Lung (tissue), 12 donors: ENCODE measurements around the gene NACAD. TPM values are rescaled to one million over a fixed set of nuclear protein-coding genes. Genes with fewer than 3 reads are reported as not detected.
A peak's percentile ranks its signal among the peaks of the same experiment; 100 is the strongest.

Experiments used
- ATAC-seq: fragments of 200-7000 bp; cut with Tn5 transposase; one replicate; pipeline ENCODE4 v1.9.1; 2020; ENCODE audit warnings: moderate number of reproducible peaks; ENCODE audit not compliant: insufficient read depth, low FRiP score
- DNase-seq, 3 donors: peaks; one replicate each; pipeline ENCODE4 v3.0.0-alpha.2; 2013 to 2017
- H3K27ac ChIP-seq, 2 donors: one replicate each; pipeline ENCODE4 v1.5.1; 2013; ENCODE audit warnings: mild to moderate bottlenecking in 2 of 2, moderate library complexity in 2 of 2, control low read depth in 1 of 2, inconsistent platforms in 1 of 2, low read depth in 1 of 2, low read length in 1 of 2
- H3K27me3 ChIP-seq, 3 donors: one replicate each; pipeline ENCODE4 v1.5.1; 2013; ENCODE audit warnings: low read length in 2 of 3; ENCODE audit not compliant: control insufficient read depth in 3 of 3, insufficient read depth in 3 of 3
- H3K36me3 ChIP-seq, 4 donors: one replicate each; pipeline ENCODE4 v1.5.1; 2013; ENCODE audit warnings: low read length in 4 of 4, mild to moderate bottlenecking in 1 of 4, moderate library complexity in 1 of 4; ENCODE audit not compliant: control insufficient read depth in 4 of 4, insufficient read depth in 4 of 4
- H3K4me1 ChIP-seq, 5 donors: one replicate each; pipeline ENCODE4 v1.5.1; 2013; ENCODE audit warnings: low read length in 5 of 5, mild to moderate bottlenecking in 2 of 5, moderate library complexity in 1 of 5; ENCODE audit not compliant: control insufficient read depth in 5 of 5, insufficient read depth in 5 of 5
- H3K4me3 ChIP-seq: one replicate; pipeline ENCODE4 v1.5.1; 2013; ENCODE audit warnings: mild to moderate bottlenecking, control low read depth, moderate library complexity
- H3K9ac ChIP-seq, 2 donors: one replicate each; pipeline ENCODE4 v1.5.1; 2013; ENCODE audit warnings: low read length in 2 of 2, control low read depth in 1 of 2; ENCODE audit not compliant: insufficient read depth in 1 of 2
- H3K9me3 ChIP-seq, 4 donors: one replicate each; pipeline ENCODE4 v1.5.1; 2013; ENCODE audit warnings: low read length in 3 of 4, mild to moderate bottlenecking in 1 of 4, moderate library complexity in 1 of 4; ENCODE audit not compliant: control insufficient read depth in 4 of 4, insufficient read depth in 3 of 4
- CTCF ChIP-seq: IDR thresholded peaks from 2 replicates; pipeline ENCODE4 v1.5.1; 2012; ENCODE audit warnings: mild to moderate bottlenecking; ENCODE audit errors: control extremely low read depth, extremely low read depth
- WGBS, 2 donors: extraction: QIAGEN DNeasy Blood & Tissue Kit; methylation state at CpG; one replicate each; pipeline ENCODE4 v1.1.7; 2013; 5-methylcytosine and 5-hydroxymethylcytosine counted together
- polyA plus RNA-seq, 2 donors: library from polyadenylated mRNA; stranded (reverse); fragments of 200-250 nt; gene quantifications; one replicate each; pipeline ENCODE4 v1.2.1, GENCODE V29; 2013
- total RNA-seq, 2 donors: library from RNA; depleted of rRNA in 1 of 2; stranded (reverse); fragments of >200 nt in 1 of 2; gene quantifications; one replicate each; pipeline ENCODE4 v1.2.1, GENCODE V29; 2014 to 2021
- donor health status: control.
- donor health status: control.
- donor health status: Bipolar disorder and iron deficiency.
- donor health status: healthy.
- donor health status: DM: yes; HTN: yes; CAD: no.

Gene NACAD
- total and polyA plus RNA-seq, 4 donors: 0.85 to 3.7 (median 1.7) TPM

- DNase-seq: no peak
Measured at GRCh38 chr7:45054442-45054841, 34.3 kb downstream of the NACAD start.

GRCh38 chr7:45053941-45054340 lies 34.8 kb downstream of the NACAD start:
- H3K36me3 ChIP-seq: peaks cover 0 to 3% (median 1%) of the 10 kb centered on the region in 4 donors
- peaks cover 0 to 2% (median 0%) of the 10 kb centered on the region in 4 donors for H3K9me3 ChIP-seq
- DNase-seq (no peak), ATAC-seq (no peak)
- H3K27ac ChIP-seq: no peak overlapping the region
- H3K27me3 ChIP-seq: no peaks in the 10 kb centered on the region
- no peak overlapping the region for H3K9ac ChIP-seq
- WGBS, 2 donors: 97 to 99% methylated on average over 5 of the region's 5 CpGs
- H3K4me1 ChIP-seq: no peaks in the 10 kb centered on the region
- TF ChIP-seq CTCF: no peak
- no peak overlapping the region for H3K4me3 ChIP-seq

More at GRCh38 chr7:45054442-45054841, 34.3 kb downstream of the NACAD start:
- H3K36me3 ChIP-seq: peaks cover 0 to 2% (median 0%) of the 10 kb centered on the region in 4 donors
- no peaks in the 10 kb centered on the region for H3K4me1 ChIP-seq
- TF ChIP-seq CTCF: no peak
- no peak overlapping the region for H3K27ac ChIP-seq
- peaks cover 0 to 2% (median 0%) of the 10 kb centered on the region in 4 donors for H3K9me3 ChIP-seq
- no peaks in the 10 kb centered on the region for H3K27me3 ChIP-seq
- no peak overlapping the region for H3K9ac ChIP-seq
- ATAC-seq: no peak
- H3K4me3 ChIP-seq: no peak overlapping the region
- 95 to 96% methylated on average over 3 of the region's 3 CpGs for WGBS, 2 donors

GRCh38 chr7:45053401-45053800 lies 35.4 kb downstream of the NACAD start:
- WGBS, 2 donors: 65 to 97% methylated on average over 6 of the region's 6 CpGs
- H3K4me3 ChIP-seq: no peak overlapping the region
- no peak overlapping the region for H3K9ac ChIP-seq
- no peaks in the 10 kb centered on the region for H3K27me3 ChIP-seq
- no peak overlapping the region for H3K27ac ChIP-seq
- H3K4me1 ChIP-seq: no peaks in the 10 kb centered on the region
- DNase-seq (no peak), ATAC-seq (no peak)
- peaks cover 0 to 2% (median 0%) of the 10 kb centered on the region in 4 donors for H3K9me3 ChIP-seq
- H3K36me3 ChIP-seq: peaks cover 0 to 3% (median 1%) of the 10 kb centered on the region in 4 donors
- TF ChIP-seq CTCF: no peak

- Histone ChIP-seq H3K9me3 (peaks cover 0 to 2% (median 0%) of the 10 kb centered on the region in 4 donors), H3K4me1 (no peaks in the 10 kb centered on the region), H3K9ac (no peak overlapping the region), H3K36me3 (peaks cover 0 to 5% (median 2%) of the 10 kb centered on the region in 4 donors), H3K27ac (no peak overlapping the region), H3K27me3 (no peaks in the 10 kb centered on the region), H3K4me3 (no peak overlapping the region)
- peak in 1 of 3 donors; percentile 26 for DNase-seq
- no peak for TF ChIP-seq CTCF
- WGBS, 2 donors: 71 to 87% methylated on average over 3 of the region's 3 CpGs
- ATAC-seq: peak; percentile 77
Measured at GRCh38 chr7:45052011-45052410, 36.8 kb downstream of the NACAD start.
